Measurements from ENCODE around the gene CCRL2. TPM values are rescaled to one million over a fixed set of nuclear protein-coding genes. Genes with fewer than 3 reads are reported as not detected.

The CCRL2 gene
- total and polyA plus RNA-seq, 9 of the 15 experiments (the other 6 are each of a cell fraction or from before 2014, with no cell fraction given): 3.4 to 5.7 (median 4.0) TPM

DNA sequence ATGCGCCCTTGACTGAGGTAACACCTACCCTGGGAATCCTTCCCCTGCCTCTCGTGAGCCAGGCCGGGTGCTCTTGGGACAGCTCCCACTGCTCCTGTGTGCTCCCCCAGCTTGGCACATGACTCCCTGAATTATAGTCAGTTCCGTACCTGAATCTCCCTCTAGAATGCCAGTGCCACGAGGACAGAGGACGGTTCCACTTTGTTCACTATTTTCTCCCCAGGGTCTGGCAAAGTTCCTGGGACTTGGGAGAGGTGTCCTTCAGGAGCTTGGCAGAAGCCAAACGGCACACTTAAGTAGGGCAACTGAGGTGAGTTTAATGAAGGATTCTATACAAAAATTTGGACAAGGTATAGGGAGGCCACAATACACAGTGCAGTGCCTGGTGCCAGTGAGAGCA, 9.9 kb upstream of the CCRL2 start (continued):
- TF ChIP-seq, protein P1, sequence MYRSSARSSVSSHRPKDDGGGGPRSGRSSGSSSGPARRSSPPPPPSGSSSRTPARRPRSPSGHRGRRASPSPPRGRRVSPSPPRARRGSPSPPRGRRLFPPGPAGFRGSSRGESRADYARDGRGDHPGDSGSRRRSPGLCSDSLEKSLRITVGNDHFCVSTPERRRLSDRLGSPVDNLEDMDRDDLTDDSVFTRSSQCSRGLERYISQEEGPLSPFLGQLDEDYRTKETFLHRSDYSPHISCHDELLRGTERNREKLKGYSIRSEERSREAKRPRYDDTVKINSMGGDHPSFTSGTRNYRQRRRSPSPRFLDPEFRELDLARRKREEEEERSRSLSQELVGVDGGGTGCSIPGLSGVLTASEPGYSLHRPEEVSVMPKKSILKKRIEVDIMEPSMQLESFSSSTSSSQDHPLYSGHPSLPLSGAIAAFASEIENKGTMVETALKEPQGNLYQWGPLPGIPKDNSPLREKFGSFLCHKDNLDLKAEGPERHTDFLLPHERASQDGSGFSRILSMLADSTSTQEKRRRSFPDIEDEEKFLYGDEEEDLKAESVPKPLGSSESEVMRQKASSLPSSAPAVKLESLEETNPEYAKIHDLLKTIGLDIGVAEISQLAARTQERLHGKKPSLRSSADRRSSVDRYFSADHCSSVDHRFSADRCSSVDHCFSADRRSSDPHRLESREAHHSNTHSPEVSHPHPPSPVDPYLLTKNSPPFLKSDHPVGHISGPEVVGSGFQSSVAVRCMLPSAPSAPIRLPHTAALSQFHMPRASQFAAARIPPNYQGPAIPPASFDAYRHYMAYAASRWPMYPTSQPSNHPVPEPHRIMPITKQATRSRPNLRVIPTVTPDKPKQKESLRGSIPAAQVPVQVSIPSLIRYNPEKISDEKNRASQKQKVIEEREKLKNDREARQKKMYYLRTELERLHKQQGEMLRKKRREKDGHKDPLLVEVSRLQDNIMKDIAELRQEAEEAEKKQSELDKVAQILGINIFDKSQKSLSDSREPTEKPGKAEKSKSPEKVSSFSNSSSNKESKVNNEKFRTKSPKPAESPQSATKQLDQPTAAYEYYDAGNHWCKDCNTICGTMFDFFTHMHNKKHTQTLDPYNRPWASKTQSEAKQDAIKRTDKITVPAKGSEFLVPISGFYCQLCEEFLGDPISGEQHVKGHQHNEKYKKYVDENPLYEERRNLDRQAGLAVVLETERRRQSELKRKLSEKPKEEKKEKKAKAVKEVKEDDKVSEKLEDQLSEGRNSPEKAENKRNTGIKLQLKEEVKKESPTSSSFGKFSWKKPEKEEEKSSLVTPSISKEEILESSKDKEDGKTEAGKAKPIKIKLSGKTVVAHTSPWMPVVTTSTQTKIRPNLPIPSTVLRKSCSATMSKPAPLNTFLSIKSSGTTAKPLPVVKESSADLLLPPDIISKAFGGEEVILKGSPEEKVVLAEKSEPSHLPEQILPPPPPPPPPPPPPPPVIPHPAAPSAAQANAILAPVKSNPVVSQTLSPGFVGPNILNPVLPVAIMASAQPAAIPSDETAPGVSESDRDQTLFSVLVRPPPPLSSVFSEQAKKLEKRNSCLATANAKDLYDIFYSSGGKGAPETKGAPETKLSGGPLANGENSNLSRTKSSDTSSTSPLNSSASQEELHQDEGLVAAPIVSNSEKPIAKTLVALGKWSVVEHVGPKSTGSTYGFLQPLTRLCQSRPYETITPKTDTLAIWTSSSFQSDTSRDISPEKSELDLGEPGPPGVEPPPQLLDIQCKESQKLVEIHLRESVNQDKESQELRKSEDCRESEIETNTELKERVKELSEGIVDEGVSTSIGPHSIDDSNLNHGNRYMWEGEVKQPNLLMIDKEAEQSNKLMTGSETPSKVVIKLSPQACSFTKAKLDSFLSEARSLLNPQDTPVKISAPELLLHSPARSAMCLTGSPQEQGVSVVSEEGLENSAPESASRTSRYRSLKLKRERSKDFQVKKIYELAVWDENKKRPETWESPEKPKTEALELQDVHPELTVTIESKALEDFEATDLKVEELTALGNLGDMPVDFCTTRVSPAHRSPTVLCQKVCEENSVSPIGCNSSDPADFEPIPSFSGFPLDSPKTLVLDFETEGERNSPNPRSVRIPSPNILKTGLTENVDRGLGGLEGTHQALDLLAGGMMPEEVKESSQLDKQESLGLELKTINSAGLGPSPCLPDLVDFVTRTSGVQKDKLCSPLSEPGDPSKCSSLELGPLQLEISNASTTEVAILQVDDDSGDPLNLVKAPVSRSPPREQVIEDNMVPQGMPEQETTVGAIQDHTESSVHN (IDR thresholded peaks at IDR 0.05; ENCODE audit: borderline replicate concordance in 1 of 2, low read depth in 1 of 2): no peak
